HG03097 (cell line): ENCODE results near the gene ZNF691.
"Not testable (repeated sequence)": the region's sequence is repeated elsewhere in the genome, so short reads cannot be mapped to it uniquely, and the experiment has no call there.

ENCODE experiments used
- ATAC-seq: cut with Tn5 transposase; IDR thresholded peaks from one replicate; pipeline ENCODE4 v1.9.1; 2021; ENCODE audit not compliant: unreplicated experiment, low FRiP score

The ZNF691 gene, protein sequence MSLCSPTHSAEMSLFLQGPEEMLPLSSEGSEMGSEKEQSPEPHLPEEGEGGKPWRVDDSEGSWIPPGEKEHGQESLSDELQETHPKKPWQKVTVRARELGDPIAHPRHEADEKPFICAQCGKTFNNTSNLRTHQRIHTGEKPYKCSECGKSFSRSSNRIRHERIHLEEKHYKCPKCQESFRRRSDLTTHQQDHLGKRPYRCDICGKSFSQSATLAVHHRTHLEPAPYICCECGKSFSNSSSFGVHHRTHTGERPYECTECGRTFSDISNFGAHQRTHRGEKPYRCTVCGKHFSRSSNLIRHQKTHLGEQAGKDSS

DNA sequence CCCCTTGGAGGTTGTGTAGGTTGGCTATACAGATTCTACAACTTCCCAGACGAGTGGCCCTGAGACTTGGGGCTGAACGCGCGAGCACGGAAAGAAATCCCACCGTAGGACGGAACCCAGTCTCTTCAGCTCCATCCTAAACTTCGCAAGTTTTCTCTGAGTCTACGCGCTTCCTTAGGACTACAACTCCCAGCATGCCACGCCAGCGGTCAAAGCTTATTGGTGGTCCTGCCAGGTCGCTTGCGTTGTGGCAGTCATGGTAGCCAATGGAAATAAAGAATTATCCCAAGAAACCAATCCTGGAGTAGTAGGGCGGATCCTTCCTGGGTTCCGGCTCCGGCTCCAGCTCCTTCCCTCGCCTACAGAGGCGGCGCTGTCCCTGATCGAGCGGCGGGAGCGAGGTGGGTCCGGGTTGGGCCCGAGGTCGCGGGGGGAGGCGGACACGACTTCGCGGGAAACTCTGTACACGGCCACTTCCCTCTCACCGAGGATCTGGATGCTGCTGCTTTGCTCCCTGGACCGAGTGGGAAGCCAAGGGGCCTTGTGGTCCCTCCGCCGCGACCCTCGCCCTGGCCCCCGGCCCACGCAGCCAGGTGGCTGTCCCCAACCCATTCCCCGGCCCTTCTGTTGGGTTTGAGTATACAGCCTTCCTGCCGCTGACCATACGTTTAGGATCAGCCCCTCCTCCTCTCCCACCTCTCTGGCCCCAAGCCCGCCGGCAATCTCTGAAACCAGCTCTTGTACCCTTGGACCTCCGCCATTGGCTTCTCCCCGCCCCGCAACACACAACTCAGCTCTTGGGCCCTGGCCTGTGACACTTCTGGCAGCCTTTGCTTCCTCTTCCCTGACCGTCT, at the start of gene ZNF691:
ZNF691 (plus strand) TSS at position 357 of the 854 bp plus-strand sequence. CDS start 3,046 bp downstream, outside the sequence.
- peak; percentile 82 for ATAC-seq

DNA sequence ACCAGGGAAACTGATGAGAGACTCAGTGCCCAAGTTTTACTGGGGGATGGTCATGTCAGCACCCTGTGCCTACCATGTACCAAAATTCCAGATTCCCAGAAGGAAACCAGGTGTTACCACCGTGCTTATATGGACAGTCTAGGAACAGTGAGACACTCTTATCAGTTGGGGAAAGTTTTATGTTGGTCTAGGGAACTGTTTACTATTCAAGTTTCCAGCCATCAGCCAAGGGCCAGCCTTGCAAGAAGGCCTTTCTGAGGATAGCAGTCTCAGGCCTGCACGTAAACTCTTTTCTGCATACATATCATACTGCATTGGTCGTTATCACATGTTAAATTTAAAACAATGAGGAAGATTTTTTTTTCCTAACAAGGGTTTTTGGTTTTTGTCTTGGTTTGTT, 49.0 kb upstream of the ZNF691 start:
- ATAC-seq: no peak

DNA sequence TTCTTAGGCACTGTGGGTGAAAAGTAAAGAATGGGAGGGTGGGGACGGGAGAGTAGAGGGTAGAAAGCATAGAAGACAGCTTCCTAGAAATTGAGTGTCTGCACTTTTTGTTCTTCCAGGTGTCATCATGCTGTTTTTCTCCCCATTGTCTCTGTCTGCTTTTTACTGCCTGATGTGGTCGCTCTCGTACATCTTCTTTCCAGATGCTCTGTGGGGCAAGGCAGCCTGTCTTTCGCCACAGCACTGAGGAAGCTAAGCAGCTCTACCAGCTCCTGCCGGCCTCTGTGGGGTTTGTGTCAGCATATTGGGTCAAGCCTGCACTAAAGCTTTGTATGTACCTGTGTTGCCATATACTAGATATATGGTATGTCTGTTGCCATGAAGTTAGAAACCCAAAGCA, 48.4 kb upstream of the ZNF691 start:
- ATAC-seq: no peak

DNA sequence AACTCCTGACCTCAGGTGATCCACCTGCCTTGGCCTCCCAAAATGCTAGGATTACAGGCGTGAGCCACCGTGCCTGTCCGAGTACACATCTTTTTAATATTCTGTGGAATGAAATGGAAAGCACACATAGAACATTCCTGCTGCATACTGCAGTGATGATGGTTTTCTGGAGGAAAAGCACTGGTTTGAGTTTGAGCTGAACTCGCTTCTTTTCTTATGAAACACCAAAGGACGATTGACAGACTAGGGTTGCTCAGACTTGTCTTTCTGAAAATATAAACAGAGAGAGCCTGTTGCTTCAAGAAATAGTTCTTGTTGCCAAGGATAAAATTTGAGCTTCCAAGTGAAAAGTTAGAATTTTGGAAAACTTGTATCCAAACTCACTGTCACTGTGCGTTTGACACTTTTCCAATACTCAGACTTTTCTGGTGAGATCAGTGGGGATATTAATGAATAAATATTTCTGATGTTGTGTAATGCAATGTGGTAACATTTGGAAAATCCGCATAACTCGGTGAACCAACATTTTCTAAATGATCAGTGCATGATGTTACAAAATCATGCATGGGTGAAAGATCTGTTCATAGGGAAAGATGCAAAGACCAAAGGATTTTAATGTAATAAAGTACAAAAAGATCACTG, 44.5 kb upstream of the ZNF691 start:
- no peak for ATAC-seq

DNA sequence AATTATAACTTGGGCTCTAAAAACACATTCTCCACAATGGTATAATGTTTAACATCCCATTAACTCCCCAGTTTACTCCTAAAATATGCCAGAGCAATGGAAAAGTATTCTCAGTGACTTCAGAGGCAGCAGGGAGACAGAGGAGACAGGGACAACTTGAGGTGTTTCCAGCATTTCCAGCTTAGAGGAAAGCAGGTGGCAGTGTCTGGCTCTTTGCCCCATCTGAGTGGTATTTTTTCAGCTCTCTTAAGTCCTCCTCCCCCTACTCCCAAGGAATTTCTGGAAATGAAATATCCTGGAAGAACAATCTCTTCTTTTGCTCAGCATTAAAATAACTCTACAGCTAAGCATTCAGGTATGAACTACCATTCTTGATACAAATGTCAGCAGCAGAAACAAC, 40.2 kb upstream of the ZNF691 start:
- no peak for ATAC-seq

DNA sequence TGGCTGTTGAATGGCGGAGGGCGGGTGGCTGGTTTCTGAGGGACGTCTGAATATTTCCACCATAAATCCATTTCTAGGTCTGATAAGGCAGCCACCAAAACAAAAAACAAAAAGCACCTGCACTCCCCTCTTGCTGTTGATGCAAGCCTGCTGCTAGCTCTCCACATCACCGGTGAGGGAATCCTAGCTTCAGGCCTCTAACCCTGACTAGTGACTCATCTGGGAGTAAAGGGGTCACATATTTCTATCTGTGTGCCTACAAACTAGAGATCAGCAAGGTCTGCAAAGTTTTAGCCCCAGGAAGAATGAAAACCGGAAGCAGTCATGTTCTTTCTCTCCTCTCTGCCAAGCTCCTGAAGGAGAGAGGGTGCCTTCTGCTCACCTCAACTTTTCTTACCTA, 39.8 kb upstream of the ZNF691 start:
- ATAC-seq: no peak

DNA sequence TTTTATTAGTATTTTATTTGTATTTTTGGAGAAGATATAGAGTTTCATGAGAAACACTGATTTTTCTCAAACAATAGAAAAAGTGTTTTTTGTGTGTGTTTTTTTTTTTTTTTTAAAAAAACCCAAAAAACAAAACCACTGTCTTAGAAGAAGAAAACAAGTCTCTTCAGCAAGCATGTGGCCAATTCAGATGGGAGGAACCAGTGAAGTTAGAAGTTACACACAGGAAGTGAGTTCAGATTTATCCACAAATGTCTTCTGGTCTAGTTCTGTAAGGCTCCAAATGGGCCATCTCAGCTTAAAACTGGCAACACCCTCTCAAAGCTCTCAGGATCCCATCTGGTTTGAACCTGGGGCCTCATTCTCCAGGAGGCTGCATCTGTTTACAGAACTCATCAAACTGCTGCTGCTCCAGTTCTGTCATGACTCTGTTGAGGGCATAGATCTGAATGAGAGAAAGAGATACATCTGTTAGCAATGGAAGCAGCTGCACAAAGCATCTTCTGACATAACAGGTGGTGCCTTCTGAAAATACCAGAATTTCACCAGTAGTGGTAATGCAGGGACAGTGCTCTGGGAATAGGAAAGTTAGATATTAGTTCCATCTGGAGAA, 39.3 kb upstream of the ZNF691 start:
- ATAC-seq: no peak

DNA sequence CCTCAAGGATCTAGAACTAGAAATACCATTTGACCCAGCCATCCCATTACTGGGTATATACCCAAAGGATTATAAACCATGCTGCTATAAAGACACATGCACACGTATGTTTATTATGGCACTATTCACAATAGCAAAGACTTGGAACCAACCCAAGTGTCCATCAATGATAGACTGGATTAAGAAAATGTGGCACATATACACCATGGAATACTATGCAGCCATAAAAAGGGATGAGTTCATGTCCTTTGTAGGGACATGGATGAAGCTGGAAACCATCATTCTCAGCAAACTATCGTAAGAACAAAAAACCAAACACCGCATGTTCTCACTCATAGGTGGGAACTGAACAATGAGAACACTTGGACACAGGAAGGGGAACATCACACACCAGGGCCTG, 31.6 kb upstream of the ZNF691 start:
- not testable (repeated sequence) for ATAC-seq

DNA sequence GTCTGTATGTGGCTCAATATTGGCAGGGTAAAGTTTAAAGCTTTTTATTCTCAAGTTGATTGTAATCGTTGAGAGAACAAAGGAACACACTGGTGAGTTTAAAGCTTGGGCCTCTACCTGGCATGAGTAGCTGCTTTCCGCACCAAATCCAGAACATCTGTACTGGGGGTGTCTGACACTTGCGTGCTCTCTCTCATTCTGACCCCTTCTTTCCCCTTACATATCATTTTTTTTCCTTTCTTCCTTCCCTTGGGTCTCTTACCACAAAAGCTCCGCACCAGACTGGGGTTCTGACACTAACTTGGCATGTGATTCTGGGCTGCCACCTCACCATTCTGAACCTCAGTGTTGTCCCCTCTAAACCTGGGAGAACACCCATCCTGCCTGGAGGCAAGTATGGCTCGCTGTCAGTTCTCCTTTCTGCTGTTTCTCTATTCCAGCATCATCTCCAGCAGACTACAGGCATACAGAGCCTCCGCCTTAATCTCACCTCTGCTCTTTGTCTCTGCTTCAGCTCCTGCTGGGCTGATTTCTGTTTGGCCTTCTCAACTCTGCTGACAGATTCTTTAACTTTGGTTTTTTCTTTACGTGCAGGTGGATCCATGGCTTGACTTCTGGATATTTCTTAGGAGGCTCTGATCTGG, 30.4 kb upstream of the ZNF691 start:
- ATAC-seq: no peak

DNA sequence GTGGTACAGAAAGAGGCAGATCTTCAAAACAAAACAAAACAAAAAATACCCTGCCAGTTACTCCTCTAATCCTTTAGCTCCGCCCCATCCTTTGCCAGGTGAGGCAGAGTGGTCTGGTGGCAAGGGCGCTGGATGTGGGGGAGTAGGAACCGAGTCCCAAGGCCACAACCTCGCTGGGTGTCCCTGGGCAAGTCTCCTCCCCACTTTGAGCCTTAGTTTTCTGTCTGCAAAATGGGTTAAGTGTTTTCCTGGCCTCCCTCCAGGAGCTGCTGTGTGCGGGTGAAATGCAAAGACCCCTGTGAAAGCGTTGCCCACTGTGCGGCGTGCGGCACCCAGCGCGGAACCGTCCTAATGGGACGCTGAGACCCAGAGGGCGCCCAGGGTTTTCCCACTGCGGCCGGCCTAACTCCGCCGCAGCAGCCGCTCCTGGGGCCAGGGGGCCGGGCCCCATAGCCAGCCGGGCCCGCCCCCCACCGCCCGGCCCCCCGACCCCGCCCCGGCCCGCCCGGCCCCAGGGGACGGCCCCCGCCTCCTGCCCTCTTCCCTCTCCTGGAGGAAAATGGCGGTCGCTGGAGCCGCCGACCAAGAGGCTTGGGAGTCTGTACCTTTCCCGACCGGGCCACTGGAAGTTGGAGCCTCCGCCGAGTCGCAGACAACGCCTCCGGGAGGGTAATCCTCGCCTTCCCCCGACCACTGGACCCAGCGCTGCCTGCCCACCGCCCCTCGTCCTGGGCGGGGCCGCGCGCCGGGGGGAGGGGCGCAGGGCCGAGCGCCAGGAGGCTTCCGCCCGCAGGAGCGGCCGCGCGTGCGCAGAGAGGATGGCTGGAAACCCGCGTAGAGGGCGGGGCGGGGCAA, 29.6 kb upstream of the ZNF691 start, which contains the start of the genes ERMAP and SVBP:
ERMAP (plus strand) TSS at position 538 of the 855 bp plus-strand sequence. CDS start 13,327 bp downstream, outside the sequence.
SVBP (minus strand) TSS at position 813 of the 855 bp plus-strand sequence. CDS start 853 bp downstream, outside the sequence.
- ATAC-seq: peak; percentile 77

DNA sequence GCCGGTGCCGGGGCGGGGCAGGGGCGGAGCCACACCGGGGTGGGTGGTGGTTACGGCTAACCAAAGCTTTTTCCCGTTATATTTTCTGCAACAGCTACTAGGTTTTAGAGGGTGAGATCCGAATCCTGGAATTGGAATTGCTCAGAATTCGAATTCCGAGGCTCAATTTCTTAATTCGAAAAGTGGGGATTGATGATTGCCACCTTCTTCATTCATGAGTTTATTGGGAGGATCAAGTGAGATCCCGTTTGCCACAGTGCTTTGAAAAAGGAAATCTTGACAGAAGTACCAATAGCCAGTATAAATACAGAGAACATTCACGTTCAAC, 29.0 kb upstream of the ZNF691 start:
- no peak for ATAC-seq

DNA sequence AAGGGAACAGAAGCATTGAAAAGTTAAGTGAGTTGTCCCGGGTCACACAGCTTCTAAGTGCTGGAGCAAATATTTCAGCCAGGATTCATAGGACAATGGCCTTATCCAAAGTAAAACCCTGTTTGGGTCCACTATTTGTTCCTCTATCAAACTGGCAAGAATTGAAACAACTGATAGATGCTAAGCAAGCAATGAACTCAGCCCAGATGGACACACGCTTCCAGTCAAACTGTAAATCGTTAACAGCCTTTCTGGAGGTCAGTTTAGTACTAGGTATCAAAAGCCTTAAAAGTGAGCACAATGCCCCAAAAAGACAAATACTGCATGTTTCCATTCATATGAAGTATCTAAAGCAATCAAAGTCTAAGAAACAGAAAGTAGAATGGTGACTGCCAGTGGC, 28.4 kb upstream of the ZNF691 start:
- no peak for ATAC-seq

DNA sequence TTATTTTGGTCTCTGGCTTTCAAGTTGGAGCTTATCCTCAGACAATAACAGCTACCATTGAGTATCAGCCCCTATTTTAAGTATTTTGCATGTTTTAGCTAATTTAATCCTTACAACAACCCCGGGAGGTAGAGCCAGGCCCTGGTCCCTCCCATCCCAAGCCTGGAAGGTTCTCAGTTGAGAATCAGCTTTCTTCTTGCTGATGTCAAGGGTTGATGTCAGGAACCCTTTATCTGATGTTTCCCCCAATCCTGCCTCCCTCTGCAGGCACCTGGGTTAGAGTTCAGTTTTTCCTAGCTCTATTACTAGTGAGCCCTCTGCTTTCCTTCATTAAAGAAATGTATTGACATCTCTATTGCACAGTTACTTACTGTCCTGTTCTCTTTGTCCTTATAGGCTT, 25.6 kb upstream of the ZNF691 start:
- no peak for ATAC-seq

DNA sequence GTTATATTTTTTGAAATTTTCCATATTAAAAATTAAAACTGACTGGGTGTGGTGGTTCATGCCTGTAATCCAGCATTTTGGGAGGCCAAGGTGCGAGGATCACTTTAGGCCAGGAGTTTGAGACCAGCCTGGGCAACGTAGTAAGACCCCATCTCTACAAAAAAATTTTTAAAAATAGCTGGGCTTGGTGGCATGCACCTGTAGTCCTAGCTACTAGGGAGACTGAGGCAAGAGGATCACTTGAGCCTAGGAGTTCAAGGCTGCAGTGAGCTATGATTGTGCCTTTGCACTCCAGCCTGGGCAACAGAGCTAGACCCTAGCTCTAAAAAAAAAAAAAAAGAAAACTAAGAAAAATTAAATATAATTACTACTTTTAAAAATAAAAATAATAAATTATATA, 24.7 kb upstream of the ZNF691 start:
- no peak for ATAC-seq

DNA sequence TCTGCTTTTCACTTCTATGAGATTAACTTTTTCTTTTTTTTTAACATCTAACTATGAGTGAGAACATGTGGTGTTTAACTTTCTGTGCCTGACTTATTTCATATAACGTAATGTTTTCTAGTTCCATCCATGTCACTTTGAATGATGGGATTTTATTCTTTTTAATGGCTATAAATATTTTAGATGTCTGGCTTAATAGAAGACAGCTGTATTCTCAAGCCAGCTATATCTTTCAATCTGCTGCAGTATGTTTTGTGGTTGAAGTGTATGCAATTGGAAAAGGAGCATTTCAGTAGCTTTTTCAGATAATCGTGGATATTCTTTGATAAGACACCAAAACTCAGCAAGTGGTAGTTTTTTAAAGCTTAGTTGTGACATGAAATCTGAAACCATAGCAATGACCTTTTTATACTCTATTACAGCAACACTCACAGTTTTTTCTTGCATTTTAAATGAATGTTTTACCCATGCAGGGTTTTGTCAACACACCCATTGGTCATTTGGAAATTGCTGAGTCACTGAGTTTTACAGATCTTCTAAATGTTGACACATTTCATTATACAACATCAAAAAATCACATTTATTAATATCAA, 23.5 kb upstream of the ZNF691 start:
- ATAC-seq: no peak

DNA sequence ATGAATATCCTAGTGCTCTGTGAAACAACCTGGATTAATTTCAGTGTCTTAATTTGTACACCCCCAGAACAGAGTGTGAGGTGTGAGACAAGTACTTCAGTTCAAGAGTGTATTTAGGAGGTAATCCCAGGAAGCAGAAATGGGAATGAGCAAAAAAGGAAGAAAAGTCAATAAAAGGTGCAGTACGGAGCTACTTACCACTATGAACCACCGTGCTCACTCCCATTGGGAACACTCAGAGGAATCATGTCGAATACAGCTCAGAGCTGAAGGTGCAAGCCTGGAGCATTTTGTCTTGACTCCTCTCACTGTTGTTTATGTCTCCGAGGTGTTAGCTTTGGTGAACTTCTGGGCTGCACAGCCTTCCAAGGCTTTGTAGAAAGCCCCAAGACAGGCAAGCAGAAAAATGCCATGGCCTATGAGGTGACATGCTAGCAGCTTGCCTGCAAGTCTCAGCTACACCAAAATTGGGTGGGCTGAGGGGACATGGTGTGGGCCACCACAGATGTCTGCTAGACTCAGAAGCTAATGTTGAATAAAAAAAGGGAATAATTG, 21.9 kb upstream of the ZNF691 start:
- ATAC-seq: no peak

DNA sequence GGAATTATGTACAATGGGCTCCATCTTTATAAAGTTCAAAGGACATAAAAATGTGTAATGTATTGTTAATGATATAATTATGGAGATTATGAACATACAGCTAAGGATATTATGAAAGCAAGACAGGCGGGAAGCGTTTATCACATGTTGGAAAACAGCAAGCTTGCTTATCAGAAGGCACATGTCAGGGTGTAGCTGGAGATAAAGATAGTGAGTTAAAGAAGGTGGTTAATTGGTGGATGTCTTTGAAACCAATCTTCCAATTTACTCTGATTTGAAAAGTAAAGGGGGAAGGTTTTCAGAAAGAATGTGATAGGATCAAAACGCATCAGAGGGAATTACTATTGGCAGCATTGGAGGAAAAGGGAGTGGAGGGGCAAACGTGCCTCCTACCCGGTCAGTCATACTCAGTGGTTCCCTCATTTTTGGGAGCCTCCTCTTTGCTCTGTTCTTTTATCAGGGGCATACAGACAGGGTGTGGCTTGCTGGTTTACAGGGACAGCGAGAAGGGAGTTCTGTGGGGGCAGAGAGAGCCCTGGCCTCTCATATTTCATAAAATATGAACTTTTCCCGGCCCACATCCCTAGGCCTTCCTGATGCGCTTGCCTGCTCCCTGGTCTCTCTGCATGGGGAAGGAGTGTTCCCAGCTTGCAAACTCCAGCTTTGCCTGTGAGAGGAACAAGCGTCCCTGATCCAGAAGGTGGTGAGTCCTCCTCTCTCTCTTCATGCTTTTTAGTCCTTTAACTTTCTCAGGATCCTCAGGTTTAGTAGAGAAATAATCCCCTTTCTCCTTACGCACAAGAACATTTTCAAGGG, 21.2 kb upstream of the ZNF691 start:
- no peak for ATAC-seq

DNA sequence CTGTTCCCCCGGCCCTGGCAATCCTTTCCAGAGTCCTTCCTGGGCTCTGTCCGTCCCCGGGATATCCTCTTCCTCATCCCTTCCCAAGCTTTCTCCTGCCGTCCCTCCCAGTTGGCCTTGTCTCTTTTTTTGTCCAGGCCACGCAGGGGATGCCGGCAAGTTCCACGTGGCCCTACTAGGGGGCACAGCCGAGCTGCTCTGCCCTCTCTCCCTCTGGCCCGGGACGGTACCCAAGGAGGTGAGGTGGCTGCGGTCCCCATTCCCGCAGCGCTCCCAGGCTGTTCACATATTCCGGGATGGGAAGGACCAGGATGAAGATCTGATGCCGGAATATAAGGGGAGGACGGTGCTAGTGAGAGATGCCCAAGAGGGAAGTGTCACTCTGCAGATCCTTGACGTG, 15.8 kb upstream of the ZNF691 start:
- ATAC-seq: no peak
